Upper lobe of left lung (tissue), 6 donors: ENCODE measurements around the gene LZTS2. TPM values are rescaled to one million over a fixed set of nuclear protein-coding genes. Genes with fewer than 3 reads are reported as not detected.

Source experiments
- ATAC-seq, 2 donors: fragments of 200-7000 bp; cut with Tn5 transposase; one replicate each; pipeline ENCODE4 v1.9.1; 2022; ENCODE audit warnings: mild to moderate bottlenecking in 2 of 2, moderate library complexity in 2 of 2; ENCODE audit not compliant: low FRiP score in 2 of 2
- DNase-seq, 2 donors: peaks; one replicate each; pipeline ENCODE4 v3.0.0-alpha.2; 2019 to 2020
- H3K27ac ChIP-seq, 4 donors: fragments of 200-600 bp; sonication (generic); one replicate each; pipeline ENCODE4 v1.5.1; 2016 to 2019
- H3K27me3 ChIP-seq, 4 donors: fragments of 200-600 bp; sonication (generic); one replicate each; pipeline ENCODE4 v1.5.1; 2017 to 2019
- H3K36me3 ChIP-seq, 4 donors: fragments of 200-600 bp; sonication (generic); one replicate each; pipeline ENCODE4 v1.5.1; 2016 to 2019
- H3K4me1 ChIP-seq, 4 donors: fragments of 200-600 bp; sonication (generic); one replicate each; pipeline ENCODE4 v1.5.1; 2018 to 2019
- H3K4me3 ChIP-seq, 4 donors: fragments of 200-600 bp; sonication (generic); one replicate each; pipeline ENCODE4 v1.5.1; 2017 to 2019; ENCODE audit warnings: mild to moderate bottlenecking in 2 of 4, moderate library complexity in 1 of 4
- H3K9me3 ChIP-seq, 4 donors: fragments of 200-600 bp; sonication (generic); one replicate each; pipeline ENCODE4 v1.5.1; 2018 to 2019
- EP300 ChIP-seq, 4 donors: sonication (generic); formaldehyde crosslinking; IDR thresholded peaks; one replicate each; pipeline ENCODE4 v1.5.1; 2017; ENCODE audit warnings: antibody characterized with exemption in 4 of 4, control low read depth in 2 of 4
- POLR2A ChIP-seq, 4 donors: fragments of 450-650 bp; IDR thresholded peaks; one replicate each; pipeline ENCODE4 v1.5.1; 2016 to 2017; ENCODE audit warnings: antibody characterized with exemption in 4 of 4, mild to moderate bottlenecking in 2 of 4
- POLR2AphosphoS5 ChIP-seq, 2 donors: sonication (generic); formaldehyde crosslinking; IDR thresholded peaks; one replicate each; pipeline ENCODE4 v1.5.1; 2017; ENCODE audit warnings: antibody characterized with exemption in 2 of 2
- WGBS, 2 donors: methylation state at CpG; one replicate each; pipeline ENCODE4 v1.1.5; 2017 to 2018; 5-methylcytosine and 5-hydroxymethylcytosine counted together
- total RNA-seq, 6 donors: library from RNA; depleted of rRNA in 4 of 6; stranded (reverse); fragments of >200 nt in 4 of 6; gene quantifications; one replicate each; pipeline versions ENCODE4 v1.1.0 to v1.2.1, GENCODE V29; 2016 to 2021
- TF ChIP-seq, protein P1 (sequence below), 6 experiments: fragments of 450-650 bp in 4 of 6; fragments of 200-600 bp in 2 of 6; sonication (generic) in 2 of 6; IDR thresholded peaks; one replicate each; pipeline ENCODE4 v1.5.1; 2016 to 2019; ENCODE audit warnings: antibody characterized with exemption in 6 of 6
- donor health status: DM: no; HTN: no; CAD: no; lungs with moderate emphysema.
- donor health status: DM: no; HTN: yes; CAD: no; lungs with severe emphysema.

Gene LZTS2
- total RNA-seq, 6 donors from 2014 or later = 42.5 to 105 (median 60.1) TPM

DNA sequence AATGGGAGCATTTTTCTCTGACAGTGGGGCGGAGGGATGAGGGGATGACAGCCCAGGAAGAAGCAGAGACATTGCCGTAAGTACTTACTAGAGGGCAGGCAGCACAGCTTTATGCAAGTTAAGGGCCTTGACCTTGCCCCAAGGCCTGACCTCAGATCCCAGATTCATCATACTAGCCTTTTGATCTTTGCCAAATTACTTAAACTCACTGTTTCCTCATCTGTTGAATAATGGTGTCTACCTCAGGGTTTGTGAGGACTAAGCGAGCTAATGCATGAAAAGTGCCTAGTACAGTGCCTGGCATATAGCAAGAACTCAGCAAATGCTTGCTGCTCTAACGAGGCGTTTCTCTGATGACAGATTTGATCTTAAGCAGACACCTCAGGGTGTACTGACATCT lies 33.8 kb upstream of the LZTS2 start:
- Histone ChIP-seq H3K4me1 (peaks cover 4 to 24% (median 14%) of the 10 kb centered on the region in 4 donors), H3K36me3 (peaks cover 4 to 30% (median 13%) of the 10 kb centered on the region in 4 donors), H3K9me3 (no peaks in the 10 kb centered on the region), H3K4me3 (no peak overlapping the region), H3K27ac (no peak overlapping the region), H3K27me3 (no peaks in the 10 kb centered on the region)
- WGBS, 2 donors = 75 to 81% methylated on average over 5 of the region's 5 CpGs
- ATAC-seq = no peak
- DNase-seq = no peak
- TF ChIP-seq, protein P1, sequence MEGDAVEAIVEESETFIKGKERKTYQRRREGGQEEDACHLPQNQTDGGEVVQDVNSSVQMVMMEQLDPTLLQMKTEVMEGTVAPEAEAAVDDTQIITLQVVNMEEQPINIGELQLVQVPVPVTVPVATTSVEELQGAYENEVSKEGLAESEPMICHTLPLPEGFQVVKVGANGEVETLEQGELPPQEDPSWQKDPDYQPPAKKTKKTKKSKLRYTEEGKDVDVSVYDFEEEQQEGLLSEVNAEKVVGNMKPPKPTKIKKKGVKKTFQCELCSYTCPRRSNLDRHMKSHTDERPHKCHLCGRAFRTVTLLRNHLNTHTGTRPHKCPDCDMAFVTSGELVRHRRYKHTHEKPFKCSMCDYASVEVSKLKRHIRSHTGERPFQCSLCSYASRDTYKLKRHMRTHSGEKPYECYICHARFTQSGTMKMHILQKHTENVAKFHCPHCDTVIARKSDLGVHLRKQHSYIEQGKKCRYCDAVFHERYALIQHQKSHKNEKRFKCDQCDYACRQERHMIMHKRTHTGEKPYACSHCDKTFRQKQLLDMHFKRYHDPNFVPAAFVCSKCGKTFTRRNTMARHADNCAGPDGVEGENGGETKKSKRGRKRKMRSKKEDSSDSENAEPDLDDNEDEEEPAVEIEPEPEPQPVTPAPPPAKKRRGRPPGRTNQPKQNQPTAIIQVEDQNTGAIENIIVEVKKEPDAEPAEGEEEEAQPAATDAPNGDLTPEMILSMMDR (IDR thresholded peaks at IDR 0.05) = no peak
- TF ChIP-seq POLR2A (IDR thresholded peaks at IDR 0.05) (no peak), POLR2AphosphoS5 (IDR thresholded peaks at IDR 0.05) (no peak), EP300 (IDR thresholded peaks at IDR 0.05) (no peak)

DNA sequence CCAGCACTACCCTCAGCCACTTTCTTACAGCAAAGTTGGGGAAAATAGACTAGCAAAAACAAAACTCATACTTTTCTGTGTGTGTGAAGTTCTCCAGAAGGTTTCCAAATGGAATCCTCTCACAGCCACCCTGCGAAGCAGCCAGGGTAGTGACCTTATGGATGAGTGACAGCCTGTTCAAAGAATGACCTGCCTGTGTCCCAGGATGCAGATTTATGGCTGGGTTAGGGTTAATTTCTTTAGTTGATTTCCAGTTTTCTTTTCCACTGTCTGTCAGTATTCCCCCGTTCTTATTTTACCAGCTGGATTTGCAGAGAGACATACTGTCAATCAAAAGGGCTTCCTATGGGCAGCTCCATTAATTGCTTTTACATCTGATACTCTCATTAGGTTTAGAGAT lies 32.7 kb upstream of the LZTS2 start:
- TF ChIP-seq EP300 (IDR thresholded peaks at IDR 0.05) (no peak), POLR2AphosphoS5 (IDR thresholded peaks at IDR 0.05) (no peak), POLR2A (IDR thresholded peaks at IDR 0.05) (no peak)
- TF ChIP-seq, protein P1 (IDR thresholded peaks at IDR 0.05) = no peak
- no peaks in the 10 kb centered on the region for H3K27me3 ChIP-seq
- peaks cover 4 to 24% (median 16%) of the 10 kb centered on the region in 4 donors for H3K4me1 ChIP-seq
- WGBS, 2 donors = 77 to 82% methylated on average over 2 of the region's 2 CpGs
- ATAC-seq (no peak), DNase-seq (no peak)
- H3K9me3 ChIP-seq = no peaks in the 10 kb centered on the region
- no peak overlapping the region for H3K27ac ChIP-seq
- H3K4me3 ChIP-seq = no peak overlapping the region
- H3K36me3 ChIP-seq = peaks cover 4 to 27% (median 11%) of the 10 kb centered on the region in 4 donors

DNA sequence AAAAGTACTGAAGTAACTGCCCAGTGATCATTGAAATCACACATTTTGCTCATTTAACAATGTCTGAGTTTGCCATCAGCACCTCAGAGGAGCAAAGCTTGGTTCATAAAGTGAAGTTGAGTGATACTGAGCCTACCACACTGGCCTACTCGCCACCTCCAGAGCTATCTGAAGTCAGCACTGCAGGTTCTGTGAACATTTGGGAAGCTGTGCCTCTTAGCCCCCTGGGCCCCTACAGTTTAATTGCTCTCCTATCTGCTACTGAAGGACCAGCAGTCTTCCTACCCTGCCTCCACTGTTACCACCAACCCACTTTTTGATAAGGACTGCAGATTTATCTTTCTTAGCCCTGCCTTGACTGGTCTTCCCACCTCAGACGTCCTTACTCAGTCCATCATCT lies 32.3 kb upstream of the LZTS2 start:
- TF ChIP-seq EP300 (IDR thresholded peaks at IDR 0.05) (no peak), POLR2A (IDR thresholded peaks at IDR 0.05) (no peak), POLR2AphosphoS5 (IDR thresholded peaks at IDR 0.05) (no peak)
- TF ChIP-seq, protein P1 (IDR thresholded peaks at IDR 0.05) = no peak
- peaks cover 4 to 24% (median 16%) of the 10 kb centered on the region in 4 donors for H3K4me1 ChIP-seq
- DNase-seq (no peak), ATAC-seq (no peak)
- H3K27me3 ChIP-seq = no peaks in the 10 kb centered on the region
- 93 to 94% methylated on average over 2 of the region's 2 CpGs for WGBS, 2 donors
- H3K27ac ChIP-seq = no peak overlapping the region
- H3K36me3 ChIP-seq = peaks cover 0 to 23% (median 9%) of the 10 kb centered on the region in 4 donors
- no peaks in the 10 kb centered on the region for H3K9me3 ChIP-seq
- H3K4me3 ChIP-seq = no peak overlapping the region

DNA sequence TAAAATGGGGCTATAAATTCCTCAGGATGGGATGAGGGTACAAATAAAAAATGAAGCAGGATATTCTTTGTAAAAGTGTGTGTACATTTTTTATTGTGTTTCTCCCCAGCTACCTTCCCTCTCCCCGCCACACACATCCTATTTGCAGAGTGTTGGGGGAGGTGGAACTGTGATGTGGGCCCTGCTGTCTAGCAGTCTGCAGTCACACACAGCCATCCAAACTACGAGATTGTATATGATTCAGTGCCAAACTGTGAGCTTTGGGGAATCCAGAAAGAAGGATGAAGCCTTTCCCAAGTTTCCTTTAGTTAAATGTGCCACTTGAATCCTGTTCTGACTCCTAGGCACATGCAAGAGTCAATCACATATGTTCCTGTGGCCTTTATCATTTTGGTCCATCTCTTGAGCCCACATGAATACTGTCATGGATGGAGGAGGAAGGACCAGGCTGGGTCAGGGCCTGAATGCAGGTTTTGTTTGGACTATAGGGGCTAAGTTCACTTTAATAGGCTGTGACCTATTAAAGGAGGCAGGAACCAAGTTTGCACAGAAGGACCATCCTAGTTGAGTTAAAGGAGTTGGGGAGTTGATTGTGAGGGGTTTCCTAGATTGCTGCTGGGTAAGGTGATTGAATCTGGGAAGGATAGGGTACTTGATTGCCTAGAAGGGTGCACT lies 31.4 kb upstream of the LZTS2 start:
- Histone ChIP-seq H3K9me3 (no peaks in the 10 kb centered on the region), H3K27ac (no peak overlapping the region), H3K36me3 (peaks cover 0 to 14% (median 7%) of the 10 kb centered on the region in 4 donors), H3K4me1 (peaks cover 4 to 24% (median 16%) of the 10 kb centered on the region in 4 donors), H3K27me3 (no peaks in the 10 kb centered on the region), H3K4me3 (no peak overlapping the region)
- TF ChIP-seq POLR2AphosphoS5 (IDR thresholded peaks at IDR 0.05) (no peak), POLR2A (IDR thresholded peaks at IDR 0.05) (no peak), EP300 (IDR thresholded peaks at IDR 0.05) (no peak)
- TF ChIP-seq, protein P1 (IDR thresholded peaks at IDR 0.05) = no peak
- 78 to 92% methylated on average over 2 of the region's 2 CpGs for WGBS, 2 donors
- DNase-seq (no peak), ATAC-seq (no peak)

DNA sequence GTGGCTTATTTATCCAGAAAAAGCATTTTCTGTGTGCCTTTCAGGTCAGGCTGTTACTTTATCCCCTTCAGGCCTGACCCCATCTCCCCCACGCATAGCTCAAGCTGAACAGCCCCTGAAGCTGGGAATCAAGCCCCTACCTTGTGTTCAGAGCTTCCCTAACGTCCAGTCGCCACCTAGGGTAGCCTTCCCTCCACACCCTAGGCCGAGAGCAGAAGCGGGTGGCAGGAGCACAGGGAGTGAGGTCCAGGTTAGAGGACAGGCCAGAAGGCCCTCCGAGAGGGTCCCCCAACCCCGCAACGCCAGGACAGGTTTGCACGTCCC lies 30.8 kb upstream of the LZTS2 start:
- TF ChIP-seq, protein P1 (IDR thresholded peaks at IDR 0.05) = no peak
- no peak for TF ChIP-seq POLR2AphosphoS5 (IDR thresholded peaks at IDR 0.05)
- no peak for TF ChIP-seq EP300 (IDR thresholded peaks at IDR 0.05)
- TF ChIP-seq POLR2A (IDR thresholded peaks at IDR 0.05) = no peak
- 23 to 28% methylated on average over 8 to 9 of the region's 9 CpGs for WGBS, 2 donors

More for the DNA sequence above, 30.8 kb upstream of the LZTS2 start:
- DNase-seq = no peak
- H3K4me3 ChIP-seq = peak overlapping the region; percentile 48 to 76 (median 60)
- H3K27me3 ChIP-seq = no peaks in the 10 kb centered on the region
- H3K36me3 ChIP-seq = peaks cover 0 to 13% (median 7%) of the 10 kb centered on the region in 4 donors
- ATAC-seq = peak in 1 of 2 donors; percentile 5
- H3K4me1 ChIP-seq = peaks cover 4 to 24% (median 16%) of the 10 kb centered on the region in 4 donors
- peak overlapping the region in 1 of 4 donors; percentile 55 for H3K27ac ChIP-seq
- H3K9me3 ChIP-seq = no peaks in the 10 kb centered on the region
